ENCODE results near the gene CHFR.
"Not testable (repeated sequence)": the region's sequence is repeated elsewhere in the genome, so short reads cannot be mapped to it uniquely, and the experiment has no call there.

Gene CHFR

DNA sequence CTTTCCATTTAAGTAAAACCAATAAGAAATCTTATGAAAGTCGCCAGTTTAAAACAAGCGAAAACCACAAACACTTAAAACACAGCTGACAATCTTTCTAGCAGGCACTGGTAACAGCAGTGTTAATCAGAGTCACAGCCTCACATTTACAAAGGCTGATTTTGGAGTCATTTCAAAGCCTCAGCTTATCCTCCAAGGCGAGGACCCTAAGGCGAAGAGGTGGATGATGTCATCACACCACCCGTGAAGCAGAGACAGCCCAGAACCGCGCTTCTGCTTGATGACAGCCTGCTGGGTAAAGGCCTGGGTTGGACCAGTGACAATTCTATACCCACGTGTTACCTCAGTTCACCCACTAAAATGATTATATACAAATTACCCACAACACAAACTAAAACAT is 68.8 kb downstream of the CHFR start:
- DNase-seq (ENCODE audit: extremely low spot score), result no peak
- TF ChIP-seq PKNOX1 (IDR thresholded peaks at IDR 0.05), result no peak
- no peak for TF ChIP-seq FOXM1 (IDR thresholded peaks at IDR 0.05; ENCODE audit: borderline replicate concordance)
- no peak for TF ChIP-seq LEF1 (IDR thresholded peaks at IDR 0.05; ENCODE audit: borderline replicate concordance)
- no peak for TF ChIP-seq L3MBTL2 (conservative IDR thresholded peaks at IDR 0.05)
- no peak for TF ChIP-seq TARDBP (IDR thresholded peaks at IDR 0.05)
- TF ChIP-seq SP1 (IDR thresholded peaks at IDR 0.05), result no peak
- no peak for TF ChIP-seq FOXK2 (IDR thresholded peaks at IDR 0.05)
- no peak for TF ChIP-seq NFRKB (IDR thresholded peaks at IDR 0.05)
- no peak for TF ChIP-seq FOXA1 (IDR thresholded peaks at IDR 0.05)
- TF ChIP-seq HDGF (IDR thresholded peaks at IDR 0.05; ENCODE audit: borderline replicate concordance), result no peak
- TF ChIP-seq ELF4 (IDR thresholded peaks at IDR 0.05), result no peak
- no peak for TF ChIP-seq ZNF384 (IDR thresholded peaks at IDR 0.05)
- no peak for TF ChIP-seq CTBP1 (IDR thresholded peaks at IDR 0.05; ENCODE audit: borderline replicate concordance)
- no peak for TF ChIP-seq ARNT (IDR thresholded peaks at IDR 0.05)
- TF ChIP-seq SUZ12 (IDR thresholded peaks at IDR 0.05), result no peak
- CTCF ChIA-PET, result no interaction called here
- POLR2A ChIA-PET, result no interaction called here

DNA sequence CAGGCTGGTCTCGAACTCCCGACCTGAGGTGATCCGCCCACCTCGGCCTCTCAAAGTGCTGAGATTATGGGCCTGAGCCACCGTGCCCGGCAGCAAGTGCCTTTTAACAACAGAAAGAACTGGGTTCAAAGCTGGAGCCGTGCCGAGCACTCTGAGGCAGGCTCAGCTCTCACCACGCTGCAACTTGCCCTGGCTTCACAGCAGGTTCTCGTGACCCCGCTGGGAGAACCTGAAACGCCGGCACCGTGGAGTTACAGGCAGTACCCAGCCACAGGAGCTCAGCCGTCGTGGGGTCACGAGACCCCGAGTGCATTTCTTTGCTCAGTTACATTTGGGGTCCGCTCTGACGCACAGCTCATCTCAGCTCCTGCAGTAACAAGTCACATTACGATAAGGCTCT is 73.2 kb downstream of the CHFR start:
- DNase-seq (ENCODE audit: extremely low spot score), result no peak
- POLR2A ChIA-PET, result no interaction called here
- TF ChIP-seq LEF1 (IDR thresholded peaks at IDR 0.05; ENCODE audit: borderline replicate concordance) (no peak), SUZ12 (IDR thresholded peaks at IDR 0.05) (no peak), FOXK2 (IDR thresholded peaks at IDR 0.05) (no peak), ARNT (IDR thresholded peaks at IDR 0.05) (no peak), L3MBTL2 (conservative IDR thresholded peaks at IDR 0.05) (no peak), FOXM1 (IDR thresholded peaks at IDR 0.05; ENCODE audit: borderline replicate concordance) (no peak), HDGF (IDR thresholded peaks at IDR 0.05; ENCODE audit: borderline replicate concordance) (no peak), ZNF384 (IDR thresholded peaks at IDR 0.05) (no peak), CTBP1 (IDR thresholded peaks at IDR 0.05; ENCODE audit: borderline replicate concordance) (no peak), ELF4 (IDR thresholded peaks at IDR 0.05) (no peak), FOXA1 (IDR thresholded peaks at IDR 0.05) (no peak), SP1 (IDR thresholded peaks at IDR 0.05) (no peak), BHLHE40 (IDR thresholded peaks at IDR 0.05; ENCODE audit: borderline replicate concordance) (no peak), PKNOX1 (IDR thresholded peaks at IDR 0.05) (no peak), NFRKB (IDR thresholded peaks at IDR 0.05) (no peak), TARDBP (IDR thresholded peaks at IDR 0.05) (no peak)
- CTCF ChIA-PET, result no interaction called here

GRCh38 chr12:132813443-132813842 is 74.0 kb downstream of the CHFR start:
- TF ChIP-seq PKNOX1 (IDR thresholded peaks at IDR 0.05), result no peak
- no peak for TF ChIP-seq TARDBP (IDR thresholded peaks at IDR 0.05)
- TF ChIP-seq FOXK2 (IDR thresholded peaks at IDR 0.05), result no peak
- TF ChIP-seq BHLHE40 (IDR thresholded peaks at IDR 0.05; ENCODE audit: borderline replicate concordance), result no peak
- TF ChIP-seq CTBP1 (IDR thresholded peaks at IDR 0.05; ENCODE audit: borderline replicate concordance), result no peak
- TF ChIP-seq FOXA1 (IDR thresholded peaks at IDR 0.05), result no peak
- TF ChIP-seq ARNT (IDR thresholded peaks at IDR 0.05), result no peak
- POLR2A ChIA-PET, result no interaction called here
- DNase-seq (ENCODE audit: extremely low spot score), result no peak
- CTCF ChIA-PET, result no interaction called here

GRCh38 chr12:132812631-132813305 is 74.6 kb downstream of the CHFR start:
- no peak for DNase-seq (ENCODE audit: extremely low spot score)
- TF ChIP-seq BHLHE40 (IDR thresholded peaks at IDR 0.05; ENCODE audit: borderline replicate concordance) (no peak), ZNF384 (IDR thresholded peaks at IDR 0.05) (no peak), FOXA1 (IDR thresholded peaks at IDR 0.05) (no peak), FOXM1 (IDR thresholded peaks at IDR 0.05; ENCODE audit: borderline replicate concordance) (no peak), SUZ12 (IDR thresholded peaks at IDR 0.05) (no peak), LEF1 (IDR thresholded peaks at IDR 0.05; ENCODE audit: borderline replicate concordance) (no peak), ARNT (IDR thresholded peaks at IDR 0.05) (no peak), ELF4 (IDR thresholded peaks at IDR 0.05) (no peak), L3MBTL2 (conservative IDR thresholded peaks at IDR 0.05) (no peak), NFRKB (IDR thresholded peaks at IDR 0.05) (no peak), TARDBP (IDR thresholded peaks at IDR 0.05) (no peak), CTBP1 (IDR thresholded peaks at IDR 0.05; ENCODE audit: borderline replicate concordance) (no peak), FOXK2 (IDR thresholded peaks at IDR 0.05) (no peak), SP1 (IDR thresholded peaks at IDR 0.05) (no peak), PKNOX1 (IDR thresholded peaks at IDR 0.05) (no peak), HDGF (IDR thresholded peaks at IDR 0.05; ENCODE audit: borderline replicate concordance) (no peak)
- ChIA-PET POLR2A (no interaction called here), CTCF (no interaction called here)

DNA sequence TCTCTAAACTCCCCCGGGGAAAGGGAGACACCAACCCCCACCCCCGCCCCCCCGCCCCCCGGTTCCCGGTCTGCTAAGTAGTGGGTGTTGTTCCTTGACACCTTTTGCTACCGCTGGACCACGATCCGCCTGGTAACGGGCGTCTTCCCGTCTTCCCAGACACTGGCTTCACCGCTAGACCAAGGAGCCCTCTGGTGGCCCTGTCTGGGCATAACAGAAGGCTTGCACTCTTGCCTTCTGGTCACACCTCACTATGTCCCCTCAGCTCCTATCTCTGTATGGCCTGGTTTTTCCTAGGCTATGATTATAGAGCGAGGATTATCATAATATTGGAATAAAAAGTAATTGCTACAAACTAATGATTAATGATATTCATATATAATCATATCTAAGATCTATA is 78.0 kb downstream of the CHFR start:
- DNase-seq (ENCODE audit: extremely low spot score); POLR2A ChIA-PET: not testable (repeated sequence)

More for the DNA sequence above, 78.0 kb downstream of the CHFR start:
- CTCF ChIA-PET, result not testable (repeated sequence)

Measured in HEK293T (cell line).